ENCODE data around the gene USP22. TPM values are rescaled to one million over a fixed set of nuclear protein-coding genes. Genes with fewer than 3 reads are reported as not detected.

Gene USP22
- total RNA-seq, 2 donors from 2014 or later = 130 to 154 TPM

- Histone ChIP-seq H3K36me3 (no peaks in the 10 kb centered on the region), H3K27ac (peak overlapping the region; percentile 42 to 65), H3K4me1 (ENCODE audit: control insufficient read depth in 1 of 2, low read depth in 2 of 2) (peaks cover 63 to 97% of the 10 kb centered on the region in 2 donors), H3K9me3 (no peaks in the 10 kb centered on the region), H3K27me3 (replicated peaks; ENCODE audit: insufficient read depth) (no peaks in the 10 kb centered on the region), H3K4me3 (peak overlapping the region; percentile 36)
- DNase-seq (ENCODE audit: low spot score) (no peak), ATAC-seq (ENCODE audit: insufficient number of reproducible peaks, low FRiP score, low read depth) (no peak)
- TF ChIP-seq, protein P1, sequence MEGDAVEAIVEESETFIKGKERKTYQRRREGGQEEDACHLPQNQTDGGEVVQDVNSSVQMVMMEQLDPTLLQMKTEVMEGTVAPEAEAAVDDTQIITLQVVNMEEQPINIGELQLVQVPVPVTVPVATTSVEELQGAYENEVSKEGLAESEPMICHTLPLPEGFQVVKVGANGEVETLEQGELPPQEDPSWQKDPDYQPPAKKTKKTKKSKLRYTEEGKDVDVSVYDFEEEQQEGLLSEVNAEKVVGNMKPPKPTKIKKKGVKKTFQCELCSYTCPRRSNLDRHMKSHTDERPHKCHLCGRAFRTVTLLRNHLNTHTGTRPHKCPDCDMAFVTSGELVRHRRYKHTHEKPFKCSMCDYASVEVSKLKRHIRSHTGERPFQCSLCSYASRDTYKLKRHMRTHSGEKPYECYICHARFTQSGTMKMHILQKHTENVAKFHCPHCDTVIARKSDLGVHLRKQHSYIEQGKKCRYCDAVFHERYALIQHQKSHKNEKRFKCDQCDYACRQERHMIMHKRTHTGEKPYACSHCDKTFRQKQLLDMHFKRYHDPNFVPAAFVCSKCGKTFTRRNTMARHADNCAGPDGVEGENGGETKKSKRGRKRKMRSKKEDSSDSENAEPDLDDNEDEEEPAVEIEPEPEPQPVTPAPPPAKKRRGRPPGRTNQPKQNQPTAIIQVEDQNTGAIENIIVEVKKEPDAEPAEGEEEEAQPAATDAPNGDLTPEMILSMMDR (IDR thresholded peaks at IDR 0.05) = no peak
These were observed 8.2 kb downstream of the USP22 start for GRCh38 chr17:21034340-21035235.

DNA sequence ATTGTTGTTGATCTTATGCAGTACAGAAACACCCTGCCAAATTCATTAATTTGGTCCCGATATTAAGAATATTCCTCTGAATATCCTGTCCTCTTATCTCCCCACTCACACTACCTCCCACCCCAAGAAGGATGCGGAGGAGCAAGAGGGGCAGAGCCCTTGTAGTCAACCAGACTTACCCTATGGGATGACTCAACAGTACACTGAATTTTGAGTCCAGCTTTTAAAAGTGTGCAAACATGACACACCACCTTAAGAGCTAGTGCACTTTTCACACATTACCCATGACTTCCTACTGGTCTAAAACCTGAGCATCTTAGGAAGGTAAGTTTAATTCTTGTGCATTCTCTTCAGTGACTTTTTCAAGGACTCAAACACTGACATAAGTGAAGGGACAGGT lies 9.5 kb downstream of the USP22 start:
- no peak for ATAC-seq (ENCODE audit: insufficient number of reproducible peaks, low FRiP score, low read depth)
- H3K27ac ChIP-seq = peak overlapping the region in 1 of 2 donors; percentile 49
- TF ChIP-seq, protein P1 (IDR thresholded peaks at IDR 0.05) = no peak

DNA sequence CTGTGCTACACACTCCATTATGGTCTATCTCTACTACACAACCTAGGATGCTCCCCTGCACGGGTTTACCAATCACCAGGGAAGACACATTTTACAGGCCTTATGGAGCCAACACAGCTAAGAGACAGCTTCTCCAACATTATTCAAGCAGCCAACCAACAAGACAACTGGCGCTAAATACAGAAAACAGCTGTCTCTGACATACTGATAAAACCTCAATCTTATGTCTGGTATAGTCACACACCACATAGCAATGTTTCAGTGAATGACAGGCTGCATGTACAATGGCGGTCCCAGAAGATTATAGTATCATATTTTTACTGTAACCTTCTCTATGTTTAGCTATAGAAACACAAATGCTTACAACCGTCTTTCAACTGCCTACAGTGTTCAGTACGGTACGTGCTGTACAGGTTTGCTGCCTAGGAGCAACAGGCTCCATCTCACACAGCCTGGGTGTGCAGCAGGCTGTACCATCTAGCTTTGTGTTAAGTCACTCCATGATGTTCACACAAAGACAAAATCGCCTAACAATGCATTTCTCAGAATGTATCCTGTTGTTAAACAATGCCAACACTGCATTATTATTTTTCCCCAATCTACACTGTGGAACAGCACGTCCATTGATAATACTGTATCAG lies 10.9 kb downstream of the USP22 start:
- H3K27me3 ChIP-seq (replicated peaks; ENCODE audit: insufficient read depth) = no peaks in the 10 kb centered on the region
- no peaks in the 10 kb centered on the region for H3K9me3 ChIP-seq
- no peak overlapping the region for H3K4me3 ChIP-seq
- no peaks in the 10 kb centered on the region for H3K36me3 ChIP-seq
- DNase-seq (ENCODE audit: low spot score) (no peak), ATAC-seq (ENCODE audit: insufficient number of reproducible peaks, low FRiP score, low read depth) (no peak)
- TF ChIP-seq, protein P1 (IDR thresholded peaks at IDR 0.05) = no peak
- peaks cover 52 to 100% of the 10 kb centered on the region in 2 donors for H3K4me1 ChIP-seq (ENCODE audit: control insufficient read depth in 1 of 2, low read depth in 2 of 2)
- no peak overlapping the region for H3K27ac ChIP-seq

More for the DNA sequence above, 9.5 kb downstream of the USP22 start:
- Histone ChIP-seq H3K4me3 (no peak overlapping the region), H3K27me3 (replicated peaks; ENCODE audit: insufficient read depth) (no peaks in the 10 kb centered on the region), H3K9me3 (no peaks in the 10 kb centered on the region), H3K36me3 (no peaks in the 10 kb centered on the region), H3K4me1 (ENCODE audit: control insufficient read depth in 1 of 2, low read depth in 2 of 2) (peaks cover 62 to 98% of the 10 kb centered on the region in 2 donors)
- no peak for DNase-seq (ENCODE audit: low spot score)

DNA sequence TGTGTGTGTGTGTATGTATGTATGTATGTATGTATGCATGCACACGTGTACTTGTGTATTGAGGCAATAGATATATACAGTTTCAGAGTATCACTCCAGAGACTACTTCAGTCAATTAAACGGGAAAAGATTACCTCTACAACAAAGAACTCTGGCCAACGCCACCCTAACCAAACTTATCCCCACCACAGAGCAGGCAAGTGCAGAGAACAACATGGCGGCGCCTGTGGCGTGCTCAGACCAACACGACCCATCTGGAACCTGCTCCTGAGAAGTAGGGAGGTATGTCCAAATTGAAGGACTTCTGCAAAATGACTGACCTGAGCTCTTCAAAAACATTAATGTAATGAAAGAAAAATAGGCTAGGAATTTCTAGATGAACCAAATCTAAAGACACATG lies 12.4 kb downstream of the USP22 start:
- peaks cover 10% of the 10 kb centered on the region for H3K36me3 ChIP-seq
- DNase-seq (ENCODE audit: low spot score) (no peak), ATAC-seq (ENCODE audit: insufficient number of reproducible peaks, low FRiP score, low read depth) (no peak)
- H3K4me3 ChIP-seq = no peak overlapping the region
- TF ChIP-seq, protein P1 (IDR thresholded peaks at IDR 0.05) = no peak
- no peaks in the 10 kb centered on the region for H3K9me3 ChIP-seq
- peaks cover 44 to 87% of the 10 kb centered on the region in 2 donors for H3K4me1 ChIP-seq (ENCODE audit: control insufficient read depth in 1 of 2, low read depth in 2 of 2)
- no peak overlapping the region for H3K27ac ChIP-seq
- H3K27me3 ChIP-seq (replicated peaks; ENCODE audit: insufficient read depth) = no peaks in the 10 kb centered on the region

GRCh38 chr17:21029515-21029914 lies 13.3 kb downstream of the USP22 start:
- Histone ChIP-seq H3K4me1 (ENCODE audit: control insufficient read depth in 1 of 2, low read depth in 2 of 2) (peaks cover 41 to 85% of the 10 kb centered on the region in 2 donors), H3K27ac (no peak overlapping the region)
- DNase-seq (ENCODE audit: low spot score) = no peak

More at GRCh38 chr17:21029515-21029914, 13.3 kb downstream of the USP22 start:
- ATAC-seq (ENCODE audit: insufficient number of reproducible peaks, low FRiP score, low read depth) = no peak
- Histone ChIP-seq H3K9me3 (no peaks in the 10 kb centered on the region), H3K4me3 (no peak overlapping the region), H3K27me3 (replicated peaks; ENCODE audit: insufficient read depth) (no peaks in the 10 kb centered on the region), H3K36me3 (peaks cover 10% of the 10 kb centered on the region)
- TF ChIP-seq, protein P1 (IDR thresholded peaks at IDR 0.05) = no peak
